AG08396 (cell line): ENCODE data around the gene SLC25A38.
A peak's percentile ranks its signal among the peaks of the same experiment; 100 is the strongest.

Source experiments
- DNase-seq: peaks from one replicate; pipeline ENCODE4 v3.0.0; 2012; ENCODE audit warnings: low spot score, mixed read lengths

The SLC25A38 gene

GRCh38 chr3:39376959-39377634, 6.1 kb upstream of the SLC25A38 start:
- DNase-seq: no peak

- peak; percentile 24 for DNase-seq
These were observed 5.1 kb upstream of the SLC25A38 start for GRCh38 chr3:39378088-39378487.

- DNase-seq: no peak
These were observed 4.0 kb upstream of the SLC25A38 start for GRCh38 chr3:39378957-39379777.

- no peak for DNase-seq
These were observed 3.4 kb upstream of the SLC25A38 start for GRCh38 chr3:39379778-39380155.

GRCh38 chr3:39381432-39381831, 1.7 kb upstream of the SLC25A38 start:
- DNase-seq: no peak

GRCh38 chr3:39383881-39384664, 903 bp downstream of the SLC25A38 start:
- DNase-seq: peak; percentile 99

- no peak for DNase-seq
These were observed 1.5 kb downstream of the SLC25A38 start for GRCh38 chr3:39384665-39385000.

- no peak for DNase-seq
These were observed 2.4 kb downstream of the SLC25A38 start for GRCh38 chr3:39385456-39386090.

GRCh38 chr3:39386318-39386717, 3.1 kb downstream of the SLC25A38 start:
- no peak for DNase-seq

- no peak for DNase-seq
These were observed 4.3 kb downstream of the SLC25A38 start for GRCh38 chr3:39387411-39387975.

- no peak for DNase-seq
These were observed 5.0 kb downstream of the SLC25A38 start for GRCh38 chr3:39388153-39388552.

GRCh38 chr3:39388741-39389248, 5.6 kb downstream of the SLC25A38 start:
- no peak for DNase-seq

GRCh38 chr3:39390181-39390580, 7.0 kb downstream of the SLC25A38 start:
- DNase-seq: no peak

- DNase-seq: no peak
These were observed 13.5 kb downstream of the SLC25A38 start for GRCh38 chr3:39396690-39397089.

- no peak for DNase-seq
These were observed 15.5 kb downstream of the SLC25A38 start for GRCh38 chr3:39398700-39399099.

GRCh38 chr3:39401983-39402382, 18.8 kb downstream of the SLC25A38 start:
- DNase-seq: no peak

- no peak for DNase-seq
These were observed 21.9 kb downstream of the SLC25A38 start for GRCh38 chr3:39404943-39405686.

- no peak for DNase-seq
These were observed 22.7 kb downstream of the SLC25A38 start for GRCh38 chr3:39405687-39406367.

- peak; percentile 95 for DNase-seq
These were observed 23.4 kb downstream of the SLC25A38 start, which contains the start of gene RPSA for GRCh38 chr3:39406368-39407258. RPSA (plus strand) TSS chr3:39406720; CDS start chr3:39407654, 934 bp downstream.
